H1 (cell line): ENCODE data around the gene PNMA8B. TPM values are rescaled to one million over a fixed set of nuclear protein-coding genes. Genes with fewer than 3 reads are reported as not detected.
A peak's percentile ranks its signal among the peaks of the same experiment; 100 is the strongest.

Source experiments
- CTCF ChIA-PET: fragments of 300-600 bp; sonication (Branson Sonifier 250); formaldehyde crosslinking; loops from one replicate; lab custom pipeline; 2021; ENCODE audit not compliant: partially characterized antibody; lab: Charles Lee
- POLR2A ChIA-PET: fragments of 300-600 bp; sonication (Branson Sonifier 250); formaldehyde crosslinking; loops from one replicate; lab custom pipeline; 2021; ENCODE audit warnings: inconsistent platforms; ENCODE audit not compliant: partially characterized antibody; lab: Charles Lee
- DNase-seq, 2 experiments: peaks; one replicate each; pipeline versions ENCODE4 v3.0.0 to v3.0.0-alpha.2; 2010 to 2022; ENCODE audit warnings: low spot score in 2 of 2, low read depth in 1 of 2, mixed read lengths in 1 of 2
- FAIRE-seq: peaks from 2 replicates; lab custom pipeline; 2011; peaks lifted over from hg19 to GRCh38; lab: Jason Lieb, UNC
- H2AFZ ChIP-seq: 2 replicates; pipeline ENCODE4 v1.8.1; 2012; ENCODE audit warnings: low read length, inconsistent platforms
- H2AK5ac ChIP-seq: 2 replicates; pipeline ENCODE4 v1.6.1; 2013; ENCODE audit warnings: low read depth, low read length
- H2BK120ac ChIP-seq: replicated peaks from 2 replicates; pipeline ENCODE3; 2013; ENCODE audit warnings: low read depth, low read length, inconsistent platforms
- H2BK12ac ChIP-seq: 2 replicates; pipeline ENCODE4 v1.6.1; 2013; ENCODE audit warnings: low read depth, low read length
- H2BK15ac ChIP-seq: 2 replicates; pipeline ENCODE4 v1.6.1; 2013; ENCODE audit warnings: low read length
- H2BK20ac ChIP-seq: 2 replicates; pipeline ENCODE4 v1.6.1; 2013; ENCODE audit warnings: low read length
- H2BK5ac ChIP-seq: 2 replicates; pipeline ENCODE4 v1.6.1; 2013; ENCODE audit warnings: low read depth, low read length
- H3K14ac ChIP-seq: 2 replicates; pipeline ENCODE4 v1.6.1; 2013; ENCODE audit warnings: inconsistent platforms; ENCODE audit not compliant: insufficient read length
- H3K18ac ChIP-seq: 2 replicates; pipeline ENCODE4 v1.6.1; 2013; ENCODE audit warnings: low read length; ENCODE audit errors: extremely low read depth
- H3K23ac ChIP-seq: 2 replicates; pipeline ENCODE4 v1.6.1; 2013; ENCODE audit warnings: inconsistent platforms; ENCODE audit not compliant: insufficient read length
- H3K23me2 ChIP-seq: 2 replicates; pipeline ENCODE4 v1.6.1; 2013; ENCODE audit warnings: low read depth, low read length
- H3K27ac ChIP-seq: 2 replicates; pipeline ENCODE4 v1.6.1; 2011; ENCODE audit warnings: low read depth, low read length, inconsistent platforms
- H3K27me3 ChIP-seq, 4 experiments: replicated peaks in 1 of 4; 1 replicate in 1 of 4; 2 replicates in 3 of 4; pipeline versions ENCODE4 v1.6.1 to v1.8.1; 2011 to 2013; ENCODE audit warnings: low read length in 3 of 4, mild to moderate bottlenecking in 3 of 4, inconsistent platforms in 2 of 4, mixed read lengths in 2 of 4, moderate library complexity in 1 of 4; ENCODE audit not compliant: control insufficient read depth in 3 of 4, insufficient read depth in 3 of 4; ENCODE audit errors: extremely low read depth in 1 of 4
- H3K36me3 ChIP-seq, 4 experiments: 2 replicates each; pipeline versions ENCODE4 v1.6.1 to v1.8.1; 2011 to 2013; ENCODE audit warnings: mild to moderate bottlenecking in 4 of 4, low read length in 3 of 4, moderate library complexity in 2 of 4, control low read depth in 1 of 4, inconsistent platforms in 1 of 4; ENCODE audit not compliant: insufficient read depth in 4 of 4, control insufficient read depth in 2 of 4
- H3K4ac ChIP-seq: replicated peaks from 2 replicates; pipeline ENCODE3; 2013; ENCODE audit warnings: low read length, low read depth, mixed read lengths, inconsistent platforms; ENCODE audit not compliant: insufficient read length
- H3K4me1 ChIP-seq, 4 experiments: replicated peaks in 1 of 4; 1 replicate in 1 of 4; 2 replicates in 3 of 4; pipeline versions ENCODE4 v1.6.1 to v1.8.1; 2011 to 2013; ENCODE audit warnings: low read length in 3 of 4, inconsistent platforms in 2 of 4, mixed read lengths in 1 of 4; ENCODE audit not compliant: insufficient read depth in 4 of 4, control insufficient read depth in 3 of 4
- H3K4me2 ChIP-seq, 2 experiments: 2 replicates each; pipeline versions ENCODE4 v1.6.1 to v1.8.1; 2011 to 2013; ENCODE audit warnings: low read depth in 2 of 2, low read length in 2 of 2, control low read depth in 1 of 2, inconsistent platforms in 1 of 2, mild to moderate bottlenecking in 1 of 2; ENCODE audit not compliant: insufficient read depth in 1 of 2
- H3K4me3 ChIP-seq, 4 experiments: fragments of 200-600, 300-600 bp in 1 of 4; sonication (generic), shearing (Covaris generic), sonication (Bioruptor Twin) in 1 of 4; 2 replicates each; pipeline versions ENCODE4 v1.5.1 to v1.8.1; 2011 to 2016; ENCODE audit warnings: low read length in 4 of 4, low read depth in 3 of 4, control low read depth in 2 of 4, inconsistent platforms in 2 of 4, mild to moderate bottlenecking in 2 of 4, mixed read lengths in 1 of 4, moderate library complexity in 1 of 4; ENCODE audit not compliant: insufficient read depth in 2 of 4; ENCODE audit errors: extremely low read depth in 1 of 4
- H3K56ac ChIP-seq: replicated peaks from 2 replicates; pipeline ENCODE3; 2013; ENCODE audit warnings: low read depth, mild to moderate bottlenecking, mixed read lengths, low read length, inconsistent platforms; ENCODE audit not compliant: insufficient read length
- H3K79me1 ChIP-seq: 2 replicates; pipeline ENCODE4 v1.6.1; 2013; ENCODE audit warnings: low read depth, low read length, control low read depth
- H3K79me2 ChIP-seq, 2 experiments: 2 replicates each; pipeline versions ENCODE4 v1.6.1 to v1.8.1; 2012 to 2013; ENCODE audit warnings: low read length in 2 of 2, mild to moderate bottlenecking in 2 of 2, inconsistent platforms in 1 of 2; ENCODE audit not compliant: insufficient read depth in 2 of 2, control insufficient read depth in 1 of 2
- H3K9ac ChIP-seq, 4 experiments: replicated peaks in 1 of 4; 1 replicate in 1 of 4; 2 replicates in 3 of 4; pipeline versions ENCODE4 v1.6.1 to v1.8.1; 2011 to 2013; ENCODE audit warnings: low read depth in 3 of 4, low read length in 3 of 4, control low read depth in 2 of 4, mild to moderate bottlenecking in 2 of 4, moderate library complexity in 2 of 4, inconsistent platforms in 1 of 4; ENCODE audit errors: extremely low read depth in 1 of 4
- H3K9me3 ChIP-seq, 2 experiments: 2 replicates each; pipeline versions ENCODE4 v1.6.1 to v1.8.1; 2012 to 2013; ENCODE audit warnings: mild to moderate bottlenecking in 2 of 2, moderate library complexity in 2 of 2, control low read depth in 1 of 2, inconsistent platforms in 1 of 2, low read depth in 1 of 2, low read length in 1 of 2, mixed read lengths in 1 of 2; ENCODE audit not compliant: insufficient read depth in 2 of 2
- H4K20me1 ChIP-seq, 2 experiments: replicated peaks in 1 of 2; 2 replicates each; pipeline versions ENCODE3 to v1.8.1; 2011 to 2013; ENCODE audit warnings: inconsistent platforms in 2 of 2, low read length in 2 of 2, mild to moderate bottlenecking in 1 of 2; ENCODE audit not compliant: insufficient read depth in 2 of 2, control insufficient read depth in 1 of 2
- H4K5ac ChIP-seq: 2 replicates; pipeline ENCODE4 v1.6.1; 2013; ENCODE audit warnings: low read length, low read depth, mixed read lengths, inconsistent platforms; ENCODE audit not compliant: insufficient read length
- H4K8ac ChIP-seq: 2 replicates; pipeline ENCODE4 v1.8.0; 2013; ENCODE audit warnings: mild to moderate bottlenecking, moderate library complexity, low read length, inconsistent platforms; ENCODE audit not compliant: insufficient read depth; ENCODE audit errors: extremely low read depth
- H4K91ac ChIP-seq: replicated peaks from 2 replicates; pipeline ENCODE3; 2013; ENCODE audit warnings: low read length, mixed read lengths, inconsistent platforms; ENCODE audit not compliant: insufficient read length
- BRCA1 ChIP-seq: IDR thresholded peaks from 2 replicates; pipeline ENCODE4 v1.6.1; 2012; ENCODE audit warnings: low read depth, low read length, improper control_type of control experiment
- CBX8 ChIP-seq: fragments of 300-800, 300-1000 bp; sonication (generic); IDR thresholded peaks from 2 replicates; pipeline ENCODE4 v1.7.1; 2016; ENCODE audit warnings: low read depth, low read length, borderline replicate concordance
- CREB1 ChIP-seq: IDR thresholded peaks from 2 replicates; pipeline ENCODE4 v1.6.1; 2012; ENCODE audit warnings: inconsistent platforms
- HDAC2 ChIP-seq, 2 experiments: fragments of 300-600 bp in 1 of 2; sonication (generic) in 1 of 2; IDR thresholded peaks; 2 replicates each; pipeline ENCODE4 v1.6.1; 2011 to 2012; ENCODE audit warnings: low read depth in 2 of 2, low read length in 2 of 2, mild to moderate bottlenecking in 2 of 2, moderate library complexity in 2 of 2, borderline replicate concordance in 1 of 2, inconsistent platforms in 1 of 2
- KDM4A ChIP-seq: IDR thresholded peaks from one replicate; pipeline ENCODE4 v1.7.1; 2012; ENCODE audit warnings: low read depth, mild to moderate bottlenecking, moderate library complexity, low read length, inconsistent platforms; ENCODE audit not compliant: severe bottlenecking
- SAP30 ChIP-seq: fragments of 300-600 bp; sonication (generic); IDR thresholded peaks from 2 replicates; pipeline ENCODE4 v1.7.1; 2012; ENCODE audit warnings: low read length, moderate library complexity, mild to moderate bottlenecking, inconsistent platforms; ENCODE audit not compliant: insufficient read depth, insufficient replicate concordance
- SIX5 ChIP-seq: IDR thresholded peaks from 2 replicates; pipeline ENCODE4 v1.6.1; 2011; ENCODE audit warnings: mild to moderate bottlenecking, low read depth, low read length
- TAF1 ChIP-seq: IDR thresholded peaks from 2 replicates; pipeline ENCODE4 v1.6.1; 2011; ENCODE audit warnings: mild to moderate bottlenecking, low read depth, low read length
- WGBS, 2 experiments: shearing (Covaris generic) in 1 of 2; methylation state at CpG; one replicate each; pipeline versions ENCODE4 v1.1.6 to v1.1.7; 2013 to 2015; ENCODE audit warnings: low lambda C conversion rate in 2 of 2, mixed read lengths in 2 of 2, inconsistent platforms in 1 of 2, low coverage in 1 of 2, missing lambda C conversion rate in 1 of 2; ENCODE audit not compliant: insufficient replicate concordance in 2 of 2, insufficient coverage in 1 of 2, insufficient read length in 1 of 2; ENCODE audit errors: extremely low coverage in 1 of 2, missing lambda C conversion rate in 1 of 2; 5-methylcytosine and 5-hydroxymethylcytosine counted together
- polyA plus RNA-seq, 7 experiments: library from polyadenylated mRNA; depleted of rRNA in 3 of 7; stranded (reverse) in 5 of 7; unstranded in 2 of 7; fragments of >200 nt in 5 of 7; fragments of 200-250 nt in 2 of 7; gene quantifications; 1 replicate in 5 of 7; 2 replicates in 1 of 7; 4 replicates in 1 of 7; pipeline versions ENCODE4 v1.2.1 to v1.2.3, GENCODE V29; 2011 to 2013; ENCODE audit warnings: missing spikeins in 2 of 7, mixed read lengths in 2 of 7
- total RNA-seq: library from RNA; stranded (reverse); fragmentation: NEBNext Ultra II Directional; extraction: Animal tissue kit (Norgen Biotek cat#: 25700); gene quantifications from 2 replicates; pipeline ENCODE4 v1.2.1, GENCODE V29; 2021

The PNMA8B gene
- total and polyA plus RNA-seq, 2 of the 8 experiments (the other 6 are each of a cell fraction or from before 2014, with no cell fraction given), result 0.48 to 1.4 TPM

- no peak overlapping the region for H2BK20ac ChIP-seq
- H4K8ac ChIP-seq, result no peak overlapping the region
- no peak overlapping the region for H3K23ac ChIP-seq
- H2AFZ ChIP-seq, result peak overlapping the region; percentile 96
- no peaks in the 10 kb centered on the region for H3K79me1 ChIP-seq
- H3K23me2 ChIP-seq, result no peaks in the 10 kb centered on the region
- H3K4me1 ChIP-seq, result no peaks in the 10 kb centered on the region; a peak in 2 of 7 replicates
- no peak overlapping the region for H3K14ac ChIP-seq
- FAIRE-seq (peak; percentile 87), DNase-seq (peak in 1 of 2 experiments; percentile 93)
- H3K9me3 ChIP-seq, result no peaks in the 10 kb centered on the region
- no peak overlapping the region for H2BK15ac ChIP-seq
- H4K91ac ChIP-seq, result no peak overlapping the region
- POLR2A ChIA-PET, result interaction anchor here (0.9 to 3.2 kb wide), 3 partner anchors 8 to 22 kb away, joined by 3 to 11 read pairs (median 4); no protein-coding TSS in a partner anchor
- no peaks in the 10 kb centered on the region for H4K20me1 ChIP-seq
- no peaks in the 10 kb centered on the region for H3K79me2 ChIP-seq
- H4K5ac ChIP-seq, result no peak overlapping the region
- H3K4me2 ChIP-seq, result no peak overlapping the region
- H3K27me3 ChIP-seq, result no peaks in the 10 kb centered on the region
- no peak overlapping the region for H2AK5ac ChIP-seq
- WGBS, 2 experiments, result 28% methylated on average over 19 of the region's 19 CpGs; no CpG with 5 or more reads in 1 of the 2 experiments
- no peak overlapping the region for H2BK12ac ChIP-seq
- no peak overlapping the region for H2BK120ac ChIP-seq
- H3K27ac ChIP-seq, result no peak overlapping the region
- no peak overlapping the region for H3K4ac ChIP-seq
- no peak overlapping the region; a peak in 1 of 8 replicates for H3K4me3 ChIP-seq
- H3K56ac ChIP-seq, result no peak overlapping the region
- H3K18ac ChIP-seq, result no peak overlapping the region
- no peaks in the 10 kb centered on the region for H3K36me3 ChIP-seq
- CTCF ChIA-PET, result interaction anchor here (0.6 to 5.2 kb wide), 37 partner anchors 9 to 1337 kb away, joined by 3 to 77 read pairs (median 4); partner anchors contain the start of gene CALM3
- H3K9ac ChIP-seq, result no peak overlapping the region
- no peak overlapping the region for H2BK5ac ChIP-seq
- no peak for TF ChIP-seq CBX8
- TF ChIP-seq TAF1, result no peak
- TF ChIP-seq SIX5, result no peak
- no peak for TF ChIP-seq KDM4A
- TF ChIP-seq CREB1, result peak; percentile 51; the same call in 1 of the 2 replicates
- no peak for TF ChIP-seq HDAC2 (IDR thresholded peaks at IDR 0.05; ENCODE audit: borderline replicate concordance in 1 of 2, low read depth in 2 of 2, low read length in 2 of 2)
- TF ChIP-seq SAP30, result no peak
- TF ChIP-seq BRCA1, result no peak
Observed at GRCh38 chr19:46537136-46538097, 41.8 kb upstream of the PNMA8B start.
